Activated CD4-positive, alpha-beta T cell treated with anti-CD3 and anti-CD28 coated beads, Interleukin-2, Interleukin-6, amounts not matched to agents 100 ng/mL and 50 ng/mL, durations not matched to agents 16 hours and 8 hours (primary cell): ENCODE data around the gene RAD21L1.

Experiments
- DNase-seq: peaks from one replicate; pipeline ENCODE4 v3.0.0-alpha.2; 2020

Gene RAD21L1

DNA sequence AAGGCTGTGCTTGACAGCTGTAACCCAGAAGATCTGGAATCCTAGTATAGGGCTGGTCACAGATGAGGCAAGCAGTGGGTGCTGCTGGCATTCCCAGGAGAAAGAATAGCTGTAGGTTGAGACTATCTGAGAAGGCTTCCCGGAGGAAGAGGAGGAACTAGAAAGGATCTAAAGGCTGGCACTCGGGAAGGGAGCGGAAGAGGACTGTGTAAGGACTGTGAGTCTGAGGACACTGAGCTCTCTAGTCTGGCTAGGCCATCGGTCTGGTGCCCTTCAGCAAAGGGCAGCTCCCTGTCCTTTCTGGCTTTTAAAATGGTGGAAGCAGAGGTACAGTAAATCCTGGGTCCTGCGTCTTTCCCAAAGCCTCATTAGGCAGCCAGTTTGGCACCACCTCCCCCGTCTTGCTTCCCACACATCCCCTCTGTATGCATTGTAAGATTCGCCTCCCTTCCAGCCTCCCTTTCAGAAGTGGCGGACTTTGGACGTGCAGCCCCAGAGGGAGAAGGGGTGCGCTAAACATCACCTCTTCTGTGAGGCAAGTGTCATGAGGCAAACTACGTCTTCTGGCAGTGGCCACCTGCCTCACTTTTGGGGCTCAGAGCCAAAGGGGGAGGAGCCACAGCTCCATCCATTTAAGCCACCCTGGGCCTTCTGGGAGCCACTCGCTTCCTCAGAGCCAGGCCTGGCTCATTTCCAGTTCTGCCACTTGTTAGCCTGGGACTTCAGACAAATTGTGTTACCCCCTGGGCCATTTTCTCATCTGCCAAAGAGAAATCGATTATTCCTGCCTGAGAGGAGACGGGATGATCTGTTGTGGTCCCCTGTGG is 48.9 kb downstream of the RAD21L1 start:
- no peak for DNase-seq

- DNase-seq, result no peak
These were observed 50.1 kb downstream of the RAD21L1 start for GRCh38 chr20:1275919-1276318.

DNA sequence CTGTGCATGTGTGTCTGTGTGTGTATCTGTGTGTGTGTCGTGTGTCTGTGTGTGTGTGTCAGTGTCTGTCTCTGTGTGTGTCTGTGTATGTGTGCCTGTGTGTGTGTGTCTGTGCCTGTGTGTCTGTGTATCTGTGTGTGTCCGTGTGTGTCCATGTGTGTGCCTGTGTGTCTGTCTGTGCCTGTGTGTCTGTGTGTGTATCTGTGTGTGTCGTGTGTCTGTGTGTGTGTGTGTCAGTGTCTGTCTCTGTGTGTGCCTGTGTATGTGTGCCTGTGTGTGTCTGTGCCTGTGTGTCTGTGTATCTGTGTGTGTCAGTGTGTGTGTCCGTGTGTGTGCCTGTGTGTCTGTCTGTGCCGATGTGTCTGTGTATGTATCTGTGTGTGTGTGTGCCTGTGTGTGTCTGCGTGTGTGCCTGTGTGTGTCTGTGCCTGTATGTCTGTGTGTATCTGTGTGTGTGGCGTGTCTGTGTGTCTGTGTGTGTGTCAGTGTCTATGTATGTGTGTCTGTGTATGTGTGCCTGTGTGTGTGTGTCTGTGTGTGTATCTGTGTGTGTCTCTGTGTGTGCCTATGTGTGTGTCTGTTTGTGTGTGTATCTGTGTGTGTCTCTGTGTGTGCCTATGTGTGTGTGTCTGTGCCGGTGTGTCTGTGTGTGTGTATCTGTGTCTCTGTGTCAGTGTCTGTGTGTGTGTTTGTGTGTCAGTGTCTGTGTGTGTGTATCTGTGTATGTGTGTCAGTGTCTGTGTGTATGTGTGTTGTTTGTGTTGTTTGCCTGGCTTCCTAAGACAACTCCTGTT is 51.9 kb downstream of the RAD21L1 start:
- no peak for DNase-seq

GRCh38 chr20:1278993-1279392 is 53.1 kb downstream of the RAD21L1 start:
- DNase-seq, result no peak

DNA sequence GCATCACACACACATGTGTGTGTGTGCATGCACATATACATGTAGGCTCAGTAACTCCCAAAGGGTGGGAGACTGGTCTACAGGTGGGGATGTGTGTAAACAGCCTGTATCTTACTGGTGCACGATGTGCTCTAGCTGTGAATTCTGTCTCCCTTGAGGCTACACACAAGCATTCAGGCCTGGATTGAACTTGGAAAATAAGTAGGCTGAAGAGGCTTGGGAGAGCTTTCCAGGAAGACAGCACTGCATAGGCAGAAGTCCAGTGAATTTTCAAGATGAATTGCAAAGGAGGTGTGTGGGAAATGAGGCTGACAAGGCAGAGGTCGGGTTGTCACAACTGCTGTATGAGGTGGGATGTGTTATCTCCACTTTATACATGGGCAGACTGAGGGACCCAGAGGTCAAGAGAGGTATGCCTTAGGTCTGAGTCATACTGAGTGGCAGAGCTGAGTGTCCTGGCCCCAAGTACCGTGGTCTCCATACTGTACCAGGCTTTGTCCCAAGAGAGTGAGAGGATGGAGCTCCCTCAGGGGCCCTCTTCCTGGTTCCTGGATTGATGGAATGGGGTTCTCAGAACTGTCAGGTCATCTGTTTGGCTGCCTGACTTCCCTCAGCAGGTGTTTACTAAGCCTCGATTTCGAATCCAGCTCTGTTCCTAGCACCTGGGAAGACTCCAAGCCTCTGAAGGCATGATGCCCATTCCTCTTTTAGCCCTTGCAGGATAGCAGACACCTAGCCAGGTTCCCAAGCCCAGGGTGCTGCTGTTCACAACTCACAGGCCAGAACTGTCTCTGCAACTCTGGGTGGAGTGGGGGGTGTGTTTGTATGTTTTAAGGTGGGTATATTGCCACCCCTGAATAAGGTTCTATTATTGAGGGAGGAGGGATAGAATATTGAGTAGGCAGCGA is 54.6 kb downstream of the RAD21L1 start:
- DNase-seq, result no peak

- no peak for DNase-seq
These were observed 55.6 kb downstream of the RAD21L1 start for GRCh38 chr20:1281279-1282057.

DNA sequence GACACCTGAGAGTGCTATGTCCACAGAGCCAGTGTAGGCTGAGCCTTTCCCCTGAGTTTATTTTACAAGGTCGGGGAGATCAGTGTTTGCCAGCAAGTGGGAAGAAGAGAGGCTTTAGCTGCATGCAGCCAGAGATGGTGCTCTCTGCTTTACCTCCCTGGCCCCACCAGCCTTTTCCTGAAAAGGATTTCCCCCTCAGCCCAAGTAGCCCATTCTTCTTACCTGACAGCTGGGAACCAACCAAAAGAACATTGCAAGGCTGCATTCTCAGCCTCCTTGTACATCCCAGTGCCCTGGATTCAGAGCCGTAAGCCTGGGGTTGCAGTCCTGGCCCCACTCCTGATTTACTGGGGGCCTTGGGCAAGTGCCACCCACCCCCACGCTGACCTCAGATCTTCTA is 57.1 kb downstream of the RAD21L1 start:
- no peak for DNase-seq

- no peak for DNase-seq
These were observed 58.0 kb downstream of the RAD21L1 start for GRCh38 chr20:1283522-1284510.

GRCh38 chr20:1286267-1287024 is 60.6 kb downstream of the RAD21L1 start:
- DNase-seq, result no peak

GRCh38 chr20:1287306-1287705 is 61.5 kb downstream of the RAD21L1 start:
- peak; percentile 17 for DNase-seq

- DNase-seq, result no peak
These were observed 62.1 kb downstream of the RAD21L1 start for GRCh38 chr20:1287787-1288569.

GRCh38 chr20:1291191-1291741 is 65.4 kb downstream of the RAD21L1 start:
- DNase-seq, result no peak

GRCh38 chr20:1292620-1293019 is 66.8 kb downstream of the RAD21L1 start:
- no peak for DNase-seq

- DNase-seq, result no peak
These were observed 68.0 kb downstream of the RAD21L1 start for GRCh38 chr20:1293641-1294379.

DNA sequence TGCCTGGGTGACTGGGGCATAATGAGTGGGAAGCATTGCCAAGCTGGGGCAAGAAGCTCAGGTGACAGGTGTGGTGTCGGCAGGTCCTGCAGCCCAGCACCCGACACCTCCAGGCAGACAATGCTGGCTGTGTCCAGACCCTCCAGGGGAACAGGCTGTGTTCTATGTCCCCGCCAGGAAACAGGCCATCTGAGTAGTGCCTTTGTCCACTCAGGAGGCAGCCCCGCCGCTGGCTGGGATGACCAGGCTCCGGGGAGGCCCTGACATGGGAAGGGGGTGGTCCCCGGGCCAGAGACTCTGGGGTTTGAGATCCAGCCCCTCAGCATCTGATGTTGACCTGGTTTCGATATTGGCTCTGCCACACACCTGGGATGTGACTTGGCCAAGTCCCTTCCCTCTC is 68.7 kb downstream of the RAD21L1 start:
- no peak for DNase-seq

GRCh38 chr20:1295276-1295930 is 69.6 kb downstream of the RAD21L1 start:
- no peak for DNase-seq

DNA sequence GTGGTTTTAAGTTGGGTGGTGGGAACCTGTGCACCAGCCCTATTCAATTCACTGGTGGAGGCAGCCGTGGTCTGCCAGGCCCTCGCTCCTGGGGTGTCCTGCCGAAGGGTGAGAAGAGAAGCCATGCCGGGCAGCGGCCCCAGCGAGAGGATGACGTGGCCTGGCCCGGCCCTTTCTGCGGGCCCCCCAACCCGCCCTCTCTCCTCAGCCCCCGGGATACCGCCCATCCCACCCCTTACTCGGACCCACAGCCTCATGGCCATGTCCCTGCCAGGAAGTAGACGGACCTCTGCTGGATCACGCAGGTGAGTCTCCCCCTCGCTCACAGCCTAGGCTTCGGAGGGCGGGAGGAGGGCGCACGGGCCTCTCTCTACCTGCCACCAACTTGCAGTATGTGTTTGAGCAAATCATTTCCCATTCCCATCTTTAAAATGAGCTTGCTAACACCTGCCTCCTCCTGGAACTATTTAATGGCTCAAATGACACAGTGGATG is 70.3 kb downstream of the RAD21L1 start:
- DNase-seq, result no peak

- DNase-seq, result no peak
These were observed 71.1 kb downstream of the RAD21L1 start for GRCh38 chr20:1296922-1297321.
